GM18508 (cell line): ENCODE results near the gene ZNF585A.
"Not testable (repeated sequence)": the region's sequence is repeated elsewhere in the genome, so short reads cannot be mapped to it uniquely, and the experiment has no call there.

Experiments
- ATAC-seq: cut with Tn5 transposase; IDR thresholded peaks from one replicate; pipeline ENCODE4 v1.9.1; 2021; ENCODE audit warnings: moderate number of reproducible peaks; ENCODE audit not compliant: insufficient read depth, unreplicated experiment

ZNF585A gene

DNA sequence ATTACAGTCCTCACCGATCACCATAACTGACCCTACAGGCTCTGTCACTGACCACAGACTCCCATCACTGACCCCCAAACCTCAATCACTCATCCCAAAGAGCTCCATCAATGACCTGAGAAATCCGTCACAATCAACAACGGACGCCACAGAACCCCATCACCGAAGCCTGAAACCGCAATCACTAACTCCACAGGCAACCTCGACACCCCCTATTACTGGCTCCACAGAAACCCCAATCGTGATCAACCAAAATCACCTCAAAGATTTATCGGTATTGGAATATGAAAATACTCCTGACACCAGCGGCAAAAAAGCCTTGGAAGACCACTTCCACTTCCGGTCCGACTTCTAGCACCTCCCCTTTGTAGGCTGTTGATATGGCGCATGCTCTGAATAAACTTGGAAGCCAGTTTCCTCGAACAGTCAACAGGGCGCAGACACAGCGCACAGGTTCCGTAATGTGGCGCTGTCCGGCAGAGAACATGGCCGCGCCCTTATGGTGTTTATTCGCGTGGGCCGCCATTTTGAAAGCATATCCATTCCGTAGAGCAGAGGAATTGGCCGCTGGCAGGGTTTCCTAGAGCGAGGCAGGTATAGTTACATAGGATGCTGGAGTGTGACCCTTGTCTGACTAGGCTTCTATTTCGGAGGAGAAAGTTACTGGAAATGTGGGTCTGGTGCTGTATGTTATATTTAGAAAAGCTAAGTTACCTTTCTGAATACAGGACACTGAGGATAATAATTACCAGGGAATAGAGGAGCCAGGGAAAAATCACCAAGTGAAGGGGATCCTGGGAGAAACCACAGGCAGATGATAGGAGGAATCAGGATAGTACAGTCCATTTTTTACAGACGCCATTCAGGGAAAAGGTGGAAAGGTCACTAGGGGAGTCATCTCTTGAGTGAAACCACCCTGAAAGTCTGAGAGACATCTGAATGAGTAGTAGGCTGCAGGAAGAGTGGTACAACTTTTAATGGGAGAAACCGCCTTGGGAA, at the start of gene ZNF585A:
ZNF585A (minus strand) TSS at position 328 of the 999 bp plus-strand sequence. CDS start 2,785 bp downstream, outside the sequence.
- peak; percentile 97 for ATAC-seq

DNA sequence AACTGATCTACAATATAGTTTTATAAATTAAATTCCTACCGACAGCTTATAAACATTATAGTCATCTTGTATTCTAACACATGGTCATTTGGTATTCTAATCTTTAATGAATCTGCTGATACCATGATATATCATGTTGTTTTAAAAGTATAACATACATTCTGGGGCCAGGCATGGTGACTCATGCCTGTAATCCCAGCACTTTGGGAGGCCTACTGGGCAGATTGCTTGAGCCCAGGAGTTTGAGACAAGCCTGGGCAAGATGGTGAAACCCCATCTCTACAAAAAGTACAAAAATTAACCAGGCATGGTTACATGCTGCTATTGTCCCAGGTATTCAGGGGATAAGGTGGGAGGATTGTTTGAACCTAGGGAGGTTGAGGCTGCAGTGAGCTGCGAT, 48.6 kb upstream of the ZNF585A start:
- ATAC-seq: no peak

- no peak for ATAC-seq
Observed at GRCh38 chr19:37220383-37220782, 47.9 kb upstream of the ZNF585A start.

GRCh38 chr19:37218592-37218935, 46.1 kb upstream of the ZNF585A start:
- no peak for ATAC-seq

DNA sequence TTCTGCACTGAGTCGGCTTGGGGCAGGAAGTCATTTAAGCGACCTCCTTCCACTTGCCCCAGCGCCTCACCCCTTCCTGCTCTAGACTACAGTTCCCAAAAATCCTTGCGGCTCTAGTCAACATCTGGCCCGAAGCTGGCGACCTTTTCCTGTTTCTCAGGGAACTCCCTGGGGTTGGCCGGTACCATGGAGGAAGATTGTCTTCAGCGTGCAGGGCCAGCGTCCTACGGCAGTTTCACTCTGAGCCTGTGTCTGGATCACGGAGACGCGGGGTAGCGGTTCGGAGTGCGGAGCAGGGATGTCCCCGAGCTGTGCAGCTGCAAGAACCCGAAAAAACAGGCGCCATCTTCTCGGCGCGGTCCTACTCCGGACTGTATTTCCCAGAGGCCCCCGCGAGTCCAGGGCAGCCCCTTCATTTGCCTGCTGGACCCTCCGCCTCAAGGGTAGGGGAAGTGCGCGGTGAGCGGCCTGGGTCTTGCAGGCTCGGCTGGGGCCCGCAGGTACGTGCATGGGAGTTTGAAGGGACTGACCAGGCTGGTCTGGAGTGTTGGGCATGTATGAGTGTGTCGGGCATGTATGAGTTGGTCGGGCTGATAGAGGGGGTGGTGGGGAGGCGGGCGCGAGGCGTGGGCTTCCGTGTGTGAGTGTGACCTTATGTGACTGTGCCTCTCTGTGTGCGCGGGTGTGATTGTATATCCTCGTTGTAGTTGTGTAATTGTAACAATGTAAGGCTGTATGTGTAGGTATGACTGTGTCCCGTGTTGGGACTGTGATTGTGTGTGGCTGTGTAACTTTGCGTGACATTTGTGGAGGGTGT, 45.5 kb upstream of the ZNF585A start, which contains the start of gene ZNF383:
ZNF383 (plus strand) TSS at position 440 of the 817 bp plus-strand sequence. CDS start 12,240 bp downstream, outside the sequence.
- ATAC-seq: peak; percentile 58

DNA sequence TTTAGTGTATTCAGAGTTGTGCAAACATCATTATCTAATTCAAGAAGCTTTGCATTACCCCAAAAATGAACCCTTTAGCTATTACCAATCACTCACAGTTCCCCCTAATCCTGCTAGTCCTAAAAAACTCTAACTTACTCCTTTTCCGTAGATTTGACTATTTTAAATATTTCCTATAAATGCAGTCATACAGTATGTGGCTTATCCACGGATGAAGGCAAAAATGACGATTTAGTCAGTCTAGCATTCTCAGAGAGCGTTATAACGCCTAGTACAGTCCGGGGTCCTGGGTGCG, 44.9 kb upstream of the ZNF585A start:
- ATAC-seq: no peak

DNA sequence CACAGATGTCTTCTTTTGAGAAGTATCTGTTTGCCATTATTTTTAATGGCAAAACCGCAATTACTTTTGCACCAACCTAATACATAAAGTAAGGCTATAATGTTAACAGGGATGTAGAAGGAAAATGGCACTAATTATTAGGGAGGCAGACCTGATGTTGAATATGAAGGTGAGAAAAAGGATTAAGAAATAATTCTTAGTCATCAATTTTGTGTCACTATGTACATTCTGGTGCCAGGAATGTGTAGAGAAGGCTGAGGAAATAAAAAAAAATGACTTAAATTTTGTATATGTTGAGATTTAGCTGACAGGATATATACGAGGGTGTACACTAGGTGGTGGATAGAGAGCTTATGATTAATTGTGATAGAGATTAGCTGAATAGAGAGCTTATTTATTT, 25.3 kb upstream of the ZNF585A start:
- no peak for ATAC-seq

DNA sequence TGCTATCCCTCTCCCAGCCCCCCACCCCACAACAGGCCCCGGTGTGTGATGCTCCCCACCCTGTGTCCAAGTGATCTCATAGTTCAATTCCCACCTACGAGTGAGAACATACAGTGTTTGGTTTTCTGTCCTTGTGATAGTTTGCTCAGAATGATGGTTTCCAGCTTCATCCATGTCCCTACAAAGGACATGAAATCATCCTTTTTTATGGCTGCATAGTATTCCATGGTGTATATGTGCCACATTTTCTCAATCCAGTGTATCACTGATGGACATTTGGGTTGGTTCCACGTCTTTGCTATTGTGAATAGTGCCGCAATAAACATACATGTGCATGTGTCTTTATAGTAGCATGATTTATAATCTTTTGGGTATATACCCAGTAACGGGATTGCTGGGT, 24.6 kb upstream of the ZNF585A start:
- not testable (repeated sequence) for ATAC-seq

GRCh38 chr19:37195248-37195647, 22.8 kb upstream of the ZNF585A start:
- not testable (repeated sequence) for ATAC-seq

GRCh38 chr19:37186071-37186470, 13.6 kb upstream of the ZNF585A start:
- not testable (repeated sequence) for ATAC-seq

DNA sequence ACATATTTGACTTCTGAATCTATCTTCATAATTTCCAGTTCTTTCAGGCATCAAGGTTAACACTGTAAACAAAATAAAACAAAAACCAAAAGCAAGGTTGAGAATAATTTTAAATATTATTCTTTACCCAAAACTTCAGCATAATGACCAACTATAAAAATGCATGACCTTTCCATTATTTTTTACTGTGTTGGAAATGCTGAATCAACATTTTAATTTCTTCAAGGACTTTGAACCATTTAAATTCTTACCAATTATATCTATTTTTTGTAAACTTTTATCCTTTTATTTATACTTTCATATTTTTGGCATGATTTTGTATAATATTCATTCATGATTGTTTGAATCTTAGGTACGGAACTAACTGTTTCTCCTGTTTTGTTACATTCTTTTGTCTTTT, 6.9 kb downstream of the ZNF585A start:
- no peak for ATAC-seq

- no peak for ATAC-seq
Observed at GRCh38 chr19:37160153-37160552, 12.3 kb downstream of the ZNF585A start.

GRCh38 chr19:37148214-37148613, 24.3 kb downstream of the ZNF585A start:
- ATAC-seq: no peak

GRCh38 chr19:37136111-37136510, 36.4 kb downstream of the ZNF585A start:
- no peak for ATAC-seq

DNA sequence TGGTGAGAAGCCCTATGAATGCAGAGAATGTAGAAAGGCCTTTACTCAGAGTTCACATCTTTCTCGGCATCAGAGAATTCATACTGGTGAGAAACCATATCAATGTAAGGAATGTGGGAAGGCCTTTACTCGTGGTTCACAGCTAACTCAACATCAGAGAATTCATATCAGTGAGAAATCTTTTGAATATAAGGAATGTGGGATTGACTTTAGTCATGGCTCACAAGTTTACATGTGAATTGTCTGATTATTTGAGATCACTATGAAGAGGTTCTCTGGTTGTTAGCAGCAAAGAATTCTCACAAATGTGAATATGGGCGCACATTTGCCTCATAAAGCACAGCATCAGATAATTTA, 43.7 kb downstream of the ZNF585A start:
- no peak for ATAC-seq

GRCh38 chr19:37127999-37128820, 44.3 kb downstream of the ZNF585A start:
- no peak for ATAC-seq

DNA sequence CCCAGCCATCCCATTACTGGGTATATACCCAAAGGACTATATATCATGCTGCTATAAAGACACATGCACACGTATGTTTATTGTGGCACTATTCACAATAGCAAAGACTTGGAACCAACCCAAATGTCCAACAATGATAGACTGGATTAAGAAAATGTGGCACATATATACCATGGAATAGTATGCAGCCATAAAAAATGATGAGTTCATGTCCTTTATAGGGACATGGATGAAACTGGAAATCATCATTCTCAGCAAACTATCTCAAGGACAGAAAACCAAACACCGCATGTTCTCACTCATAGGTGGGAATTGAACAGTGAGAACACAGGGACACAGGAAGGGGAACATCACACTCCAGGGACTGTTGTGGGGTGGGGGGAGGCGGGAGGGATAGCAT, 50.4 kb downstream of the ZNF585A start:
- ATAC-seq: not testable (repeated sequence)

- ATAC-seq: no peak
Observed at GRCh38 chr19:37114001-37114400, 58.5 kb downstream of the ZNF585A start.

- ATAC-seq: not testable (repeated sequence)
Observed at GRCh38 chr19:37111753-37112152, 60.7 kb downstream of the ZNF585A start.

DNA sequence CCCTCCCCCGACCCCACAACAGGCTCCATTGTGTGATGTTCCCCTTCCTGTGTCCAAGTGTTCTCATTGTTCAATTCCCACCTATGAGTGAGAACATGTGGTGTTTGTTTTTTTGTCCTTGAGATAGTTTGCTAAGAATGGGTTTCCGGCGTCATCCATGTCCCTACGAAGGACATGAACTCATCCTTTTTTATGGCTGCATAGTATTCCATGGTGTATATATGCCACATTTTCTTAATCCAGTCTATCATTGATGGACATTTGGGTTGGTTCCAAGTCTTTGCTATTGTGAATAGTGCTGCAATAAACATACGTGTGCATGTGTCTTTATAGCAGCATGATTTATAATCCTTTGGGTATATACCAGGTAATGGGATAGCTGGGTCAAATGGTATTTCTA, 68.4 kb downstream of the ZNF585A start:
- ATAC-seq: not testable (repeated sequence)
